Hippocampal formation (tissue), 2 donors: ENCODE results near the gene SLC47A1.
"Not testable (repeated sequence)": the region's sequence is repeated elsewhere in the genome, so short reads cannot be mapped to it uniquely, and the experiment has no call there.

Experiments
- DNase-seq, 2 donors: peaks; one replicate each; lab custom pipeline; 2025; lab: John Stamatoyannopoulos, UW

The SLC47A1 gene, protein sequence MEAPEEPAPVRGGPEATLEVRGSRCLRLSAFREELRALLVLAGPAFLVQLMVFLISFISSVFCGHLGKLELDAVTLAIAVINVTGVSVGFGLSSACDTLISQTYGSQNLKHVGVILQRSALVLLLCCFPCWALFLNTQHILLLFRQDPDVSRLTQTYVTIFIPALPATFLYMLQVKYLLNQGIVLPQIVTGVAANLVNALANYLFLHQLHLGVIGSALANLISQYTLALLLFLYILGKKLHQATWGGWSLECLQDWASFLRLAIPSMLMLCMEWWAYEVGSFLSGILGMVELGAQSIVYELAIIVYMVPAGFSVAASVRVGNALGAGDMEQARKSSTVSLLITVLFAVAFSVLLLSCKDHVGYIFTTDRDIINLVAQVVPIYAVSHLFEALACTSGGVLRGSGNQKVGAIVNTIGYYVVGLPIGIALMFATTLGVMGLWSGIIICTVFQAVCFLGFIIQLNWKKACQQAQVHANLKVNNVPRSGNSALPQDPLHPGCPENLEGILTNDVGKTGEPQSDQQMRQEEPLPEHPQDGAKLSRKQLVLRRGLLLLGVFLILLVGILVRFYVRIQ

DNA sequence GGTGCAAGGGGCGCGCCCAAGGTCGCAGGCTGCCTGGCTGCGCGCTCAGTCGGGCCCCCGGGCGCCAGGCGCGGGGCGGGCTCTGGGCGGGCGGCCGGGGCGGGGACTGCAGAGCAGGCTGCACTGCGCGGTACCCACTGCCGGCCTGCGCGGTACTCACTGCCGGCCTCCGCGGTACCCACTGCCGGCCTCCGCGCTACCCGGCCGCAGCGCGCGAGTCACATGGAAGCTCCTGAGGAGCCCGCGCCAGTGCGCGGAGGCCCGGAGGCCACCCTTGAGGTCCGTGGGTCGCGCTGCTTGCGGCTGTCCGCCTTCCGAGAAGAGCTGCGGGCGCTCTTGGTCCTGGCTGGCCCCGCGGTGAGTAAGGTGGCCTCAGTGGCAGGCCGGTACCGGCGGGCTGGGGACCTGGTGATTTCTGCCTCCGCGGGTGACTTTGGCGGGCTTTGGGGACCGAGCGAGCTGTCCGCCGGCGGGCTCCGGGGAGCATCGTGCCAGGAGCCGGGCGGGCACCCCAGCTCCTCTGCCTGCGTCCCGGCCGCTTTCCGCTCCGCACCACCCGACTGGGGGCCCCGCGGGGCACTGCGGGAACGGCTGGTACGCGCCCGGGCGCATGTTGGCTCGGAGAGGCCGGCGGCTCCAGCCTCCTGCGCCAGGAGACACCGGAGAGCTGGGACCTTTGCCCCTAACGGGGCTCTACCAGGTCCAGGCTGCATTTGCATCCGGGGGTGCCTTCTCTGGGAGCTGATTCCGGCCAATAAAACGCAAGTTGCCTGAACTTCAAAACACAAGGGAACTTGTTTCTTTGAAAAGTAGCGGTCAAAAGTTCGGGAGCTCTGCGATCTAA lies at the start of gene SLC47A1:
Gene SLC47A1 (plus strand): TSS at position 137 of the 844 bp plus-strand sequence. CDS start 86 bp downstream, at position 223.
- no peak for DNase-seq

DNA sequence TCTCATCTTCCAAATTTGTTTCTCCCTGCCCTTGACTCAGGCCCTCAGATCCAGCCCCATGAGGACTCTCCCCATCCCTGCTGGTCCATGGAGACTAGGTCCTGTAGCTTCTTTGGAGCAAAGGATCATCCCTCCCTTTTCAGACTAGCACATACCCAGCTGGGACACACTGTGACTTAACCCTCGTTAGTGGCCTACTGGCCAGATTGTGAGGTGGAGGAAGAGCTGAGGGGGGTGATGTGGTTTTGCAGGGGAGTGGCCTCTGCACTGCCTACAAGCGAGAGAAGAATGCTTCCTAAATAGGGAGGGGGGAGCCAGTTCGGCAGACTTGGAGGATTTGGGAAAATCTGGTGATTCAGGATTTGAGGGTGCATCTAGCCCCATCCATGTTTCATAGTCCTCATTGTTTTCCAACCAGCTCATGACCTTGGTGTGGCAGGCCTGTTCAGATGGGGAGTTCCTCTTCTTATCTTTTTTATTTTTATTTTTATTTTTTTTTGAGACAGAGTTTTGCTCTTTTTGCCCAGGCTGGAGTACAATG lies 47.8 kb upstream of the SLC47A1 start:
- no peak for DNase-seq

DNA sequence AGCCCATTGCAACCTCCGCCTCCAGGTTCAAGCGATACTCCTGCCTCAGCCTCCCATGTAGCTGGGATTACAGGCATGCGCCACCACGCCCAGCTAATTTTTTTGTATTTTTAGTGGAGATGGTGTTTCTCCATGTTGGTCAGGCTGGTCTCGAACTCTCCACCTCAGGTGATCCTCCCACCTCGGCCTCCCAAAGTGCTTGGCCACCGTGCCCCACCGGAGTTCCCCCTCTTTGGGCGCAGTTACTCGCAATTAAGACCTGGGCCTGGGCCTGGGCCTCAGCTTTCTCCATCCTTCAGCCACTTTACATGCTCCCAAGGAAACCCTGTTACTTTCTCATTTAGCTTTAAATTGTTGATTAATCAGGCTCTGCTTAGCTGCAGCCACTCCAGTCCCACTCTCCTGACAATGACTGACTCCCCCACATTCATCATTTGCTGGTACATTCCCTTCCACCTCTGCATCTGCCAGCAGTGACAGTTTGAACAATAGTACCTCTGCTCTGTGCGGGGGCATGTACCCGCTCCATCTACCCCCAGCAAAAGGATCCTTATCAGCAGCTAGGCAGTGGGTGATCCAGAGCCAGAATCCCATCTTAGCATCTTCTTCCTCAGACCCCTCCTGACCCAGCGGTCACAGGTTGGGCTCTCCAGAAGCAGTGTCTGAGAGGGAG lies 47.2 kb upstream of the SLC47A1 start:
- DNase-seq = no peak

DNA sequence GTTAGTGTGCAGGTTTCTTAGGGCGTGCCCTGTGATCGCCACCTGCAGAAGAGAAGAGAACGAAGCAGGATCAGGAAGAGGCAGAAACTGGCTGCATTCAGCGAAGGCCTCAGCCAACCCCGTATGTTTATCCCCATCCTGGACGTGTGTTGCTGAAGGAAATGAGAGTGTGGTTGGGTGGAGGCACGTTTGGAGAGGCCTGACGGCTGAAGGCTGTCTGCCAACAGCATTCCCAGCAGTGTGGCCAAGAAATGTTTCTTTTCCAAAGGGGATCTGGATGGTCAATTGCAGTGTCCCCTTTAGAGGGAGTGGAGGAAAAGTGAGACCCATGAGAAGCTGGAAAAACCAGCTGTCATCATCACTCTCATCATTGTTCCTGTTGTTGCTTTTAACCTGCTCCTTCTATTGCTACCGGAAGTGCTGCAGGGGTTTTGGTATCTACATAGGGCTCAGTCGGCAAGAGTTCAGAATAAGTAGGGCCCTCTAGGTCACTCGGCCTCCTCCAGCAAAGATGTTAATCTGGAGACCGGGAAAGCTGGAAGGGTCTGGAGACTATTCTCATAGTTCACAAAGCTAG lies 46.5 kb upstream of the SLC47A1 start:
- no peak for DNase-seq

DNA sequence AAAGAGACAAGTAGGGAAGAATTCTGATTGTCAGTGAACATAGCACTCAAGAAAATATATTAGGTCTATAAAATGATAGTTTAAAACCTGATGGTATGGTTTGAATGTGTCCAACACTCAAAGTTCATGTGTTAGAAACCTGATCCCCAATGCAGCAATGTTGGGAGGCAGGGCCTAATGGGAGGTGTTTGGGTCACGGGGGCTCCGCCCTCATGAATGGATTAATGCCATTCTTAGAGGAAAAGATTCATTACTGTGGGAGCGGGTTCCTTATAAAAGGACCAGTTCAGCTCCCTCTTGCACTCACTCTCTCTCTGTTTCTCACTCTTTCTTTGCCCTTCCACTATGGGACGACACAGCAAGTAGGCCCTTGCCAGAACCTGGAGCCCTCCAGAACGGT lies 41.5 kb upstream of the SLC47A1 start:
- no peak for DNase-seq

DNA sequence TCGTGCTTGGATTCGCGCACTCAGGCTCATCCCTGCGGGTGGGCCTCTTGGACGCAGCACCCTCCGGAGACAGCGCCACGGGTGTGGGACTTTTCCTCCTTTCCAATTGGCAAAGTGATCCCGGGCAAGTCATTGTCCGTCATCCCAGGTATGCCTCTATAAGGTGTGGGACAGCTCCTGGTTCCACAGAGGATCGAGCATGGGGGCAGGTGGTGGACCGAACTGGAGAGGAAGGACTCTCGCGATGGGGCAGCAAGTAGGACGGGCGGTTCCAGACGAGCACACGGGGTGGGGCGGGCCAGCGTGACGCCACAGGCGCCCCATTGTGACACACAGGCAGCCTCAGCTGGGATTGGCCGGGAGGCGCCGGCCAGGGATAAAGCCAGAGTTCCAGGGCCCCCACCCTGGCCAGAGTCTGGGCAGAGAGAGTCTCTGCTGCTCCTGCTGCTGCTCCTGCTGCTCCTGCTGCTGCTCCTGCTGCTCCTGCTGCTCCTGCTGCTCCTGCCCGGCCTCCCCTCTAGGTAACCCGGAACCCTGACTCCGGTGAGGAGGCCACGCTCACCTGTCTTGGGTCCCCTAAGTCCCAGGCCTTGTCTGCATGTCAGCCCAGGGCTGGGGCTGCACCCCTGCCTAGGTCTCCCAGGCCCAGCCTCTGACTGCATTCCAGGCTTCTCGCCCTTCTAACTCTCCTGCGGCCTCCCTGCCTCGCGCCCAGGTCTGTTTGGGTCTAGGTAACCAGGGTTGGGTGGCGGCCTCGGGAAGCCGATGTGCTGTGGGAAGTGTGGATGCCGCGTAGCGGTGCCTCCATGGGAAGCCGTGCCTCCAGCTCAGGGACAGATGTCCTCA lies 38.5 kb upstream of the SLC47A1 start:
- no peak for DNase-seq

DNA sequence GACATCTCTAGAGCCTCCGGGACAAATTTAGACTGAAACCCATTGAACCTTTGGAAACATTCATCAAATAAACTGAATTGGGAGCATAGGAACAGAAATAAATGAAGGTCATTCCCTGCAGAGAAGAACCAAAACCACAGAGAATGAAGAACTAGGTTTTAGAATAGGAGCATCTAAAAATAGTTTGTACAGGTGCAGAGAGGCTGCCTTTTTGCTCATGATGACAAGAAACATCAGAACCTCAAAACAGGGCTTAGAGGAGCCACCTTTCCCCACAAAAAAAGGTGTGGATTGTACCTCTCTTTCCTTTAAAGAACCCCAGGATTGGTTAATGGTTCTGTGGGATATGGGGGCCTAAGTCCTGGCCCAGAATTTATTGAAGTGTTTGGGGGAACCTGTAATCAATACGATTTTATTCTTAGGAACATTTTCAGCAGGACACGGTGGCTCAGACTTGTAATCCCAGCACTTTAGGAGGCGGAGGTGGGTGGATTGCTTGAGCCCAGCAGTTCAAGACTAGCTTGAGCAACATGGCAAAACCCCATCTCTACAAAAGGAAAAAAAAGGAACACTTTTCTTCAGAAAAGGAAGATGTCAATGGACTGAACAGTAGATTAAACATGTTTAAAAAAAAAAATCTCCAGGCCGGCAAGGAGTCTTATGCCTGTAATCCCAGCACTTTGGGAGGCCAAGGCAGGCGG lies 37.7 kb upstream of the SLC47A1 start:
- DNase-seq = no peak

DNA sequence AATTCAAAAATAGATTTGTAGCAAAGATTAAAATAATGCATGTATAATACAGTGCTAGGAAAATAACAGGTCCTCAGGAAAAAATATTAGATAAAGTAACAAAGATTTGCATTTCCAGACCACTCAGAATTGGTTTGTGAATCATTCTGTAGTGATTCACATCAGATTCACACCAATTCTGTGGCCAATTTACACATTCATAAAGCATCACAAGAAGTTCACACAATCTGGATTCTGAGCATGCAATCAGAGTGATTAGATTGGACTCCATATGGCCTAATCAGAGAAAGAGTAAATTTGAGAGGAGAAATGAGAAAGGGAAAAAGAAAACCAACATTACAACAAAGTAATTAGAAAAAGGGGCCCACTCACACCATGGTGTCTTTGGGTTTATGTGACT lies 36.0 kb upstream of the SLC47A1 start:
- no peak for DNase-seq

DNA sequence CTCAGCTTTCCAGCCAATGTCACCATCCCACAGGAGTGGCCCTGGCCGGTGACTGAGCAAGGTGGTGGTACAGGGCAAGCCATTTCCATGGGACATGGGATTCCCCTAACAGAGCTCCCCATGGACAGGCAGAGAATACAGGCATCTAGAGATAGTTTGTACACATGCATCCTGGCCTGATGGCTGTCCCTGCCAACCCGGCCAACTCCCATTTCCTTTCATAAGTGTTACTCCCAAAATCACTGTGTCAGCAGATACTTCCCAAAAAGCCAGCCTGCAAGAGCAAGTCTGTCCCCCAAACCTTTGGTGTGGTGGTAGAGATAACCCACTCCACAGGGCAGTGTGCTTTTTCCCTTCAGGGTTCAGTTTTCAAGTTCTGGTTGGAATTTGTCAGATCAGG lies 32.4 kb upstream of the SLC47A1 start:
- DNase-seq = no peak

DNA sequence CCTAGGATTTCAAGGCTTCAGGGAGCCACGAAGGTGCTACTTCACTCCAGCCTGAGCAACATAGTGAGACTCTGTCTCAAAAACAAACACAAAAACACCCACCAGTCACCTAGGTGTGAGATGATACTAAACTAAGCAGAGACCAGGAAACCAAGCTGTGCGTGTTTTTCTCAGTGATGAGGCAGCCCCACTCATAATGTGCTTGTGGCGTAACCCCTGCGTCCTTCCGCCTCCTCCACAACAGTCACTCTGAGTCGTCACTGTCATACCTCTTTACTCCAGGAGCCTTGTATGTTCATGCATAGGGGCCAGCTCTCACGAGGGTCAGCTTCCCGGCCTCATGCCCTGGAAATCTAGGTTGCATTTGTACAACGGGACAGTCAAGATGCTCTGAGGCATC lies 31.1 kb upstream of the SLC47A1 start:
- DNase-seq = no peak

DNA sequence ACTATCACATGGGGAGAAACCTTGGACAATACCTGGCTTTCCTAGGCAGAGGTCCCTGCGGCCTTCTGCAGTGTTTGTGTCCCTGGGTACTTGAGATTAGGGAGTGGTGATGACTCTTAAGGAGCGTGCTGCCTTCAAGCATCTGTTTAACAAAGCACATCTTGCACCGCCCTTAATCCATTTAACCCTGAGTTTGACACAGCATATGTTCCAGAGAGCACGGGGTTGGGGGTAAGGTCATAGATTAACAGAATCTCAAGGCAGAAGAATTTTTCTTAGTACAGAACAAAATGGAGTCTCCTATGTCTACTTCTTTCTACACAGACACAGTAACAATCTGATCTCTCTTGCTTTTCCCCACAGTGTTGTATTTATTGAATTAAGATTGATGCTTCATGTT lies 28.1 kb upstream of the SLC47A1 start:
- not testable (repeated sequence) for DNase-seq

DNA sequence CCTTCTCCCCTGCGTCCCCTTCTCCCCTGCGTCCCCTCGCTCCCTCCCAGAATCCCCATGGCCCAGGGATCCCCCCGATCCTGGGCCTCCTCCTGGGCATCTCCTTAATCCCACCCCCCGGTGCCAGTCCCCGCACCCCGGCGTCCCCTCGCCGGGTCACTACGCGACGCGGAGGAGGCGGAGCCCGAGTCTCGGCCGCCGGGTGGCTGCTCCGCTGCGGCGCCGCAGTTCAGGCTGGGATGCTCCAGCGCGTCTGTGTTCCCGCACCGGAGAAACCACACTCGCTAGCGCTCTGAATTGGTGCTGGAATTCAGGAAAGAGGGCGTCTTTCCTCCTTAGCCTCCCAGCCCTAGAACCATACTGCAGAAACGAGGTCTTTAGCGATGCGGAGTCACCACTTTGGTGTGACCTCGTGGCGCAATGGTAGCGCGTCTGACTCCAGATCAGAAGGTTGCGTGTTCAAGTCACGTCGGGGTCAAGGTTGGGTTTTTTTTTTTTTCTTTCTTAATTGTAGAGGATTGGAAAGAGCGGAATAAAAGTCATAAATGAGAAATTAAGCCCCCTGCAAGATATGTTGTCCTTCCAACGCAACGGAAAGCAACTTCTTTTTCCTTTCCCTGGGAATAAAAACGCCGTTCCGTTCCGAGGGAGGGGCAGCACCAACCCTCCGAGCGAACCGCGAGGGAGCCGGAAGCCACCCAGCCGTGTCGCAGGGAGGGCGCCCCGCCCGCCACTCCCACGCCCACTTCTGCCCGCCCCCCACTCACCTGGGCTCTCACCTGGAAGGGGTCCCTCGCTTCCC lies 25.7 kb upstream of the SLC47A1 start:
- peak; percentile 84 to 88 for DNase-seq

DNA sequence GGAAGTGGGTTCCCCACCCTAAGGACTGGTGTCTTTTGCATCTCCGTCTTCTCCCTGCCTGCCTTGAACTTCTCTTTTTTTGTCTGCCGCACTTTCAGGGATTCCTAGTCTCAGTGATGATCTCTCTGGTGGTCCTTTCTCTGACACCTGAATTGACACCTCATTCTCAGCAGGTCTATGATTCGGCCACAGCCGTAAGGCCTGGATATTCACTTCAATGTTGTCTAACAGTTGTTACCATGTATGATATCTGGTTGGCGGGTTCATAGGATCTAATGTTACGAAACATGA lies 25.1 kb upstream of the SLC47A1 start:
- no peak for DNase-seq

DNA sequence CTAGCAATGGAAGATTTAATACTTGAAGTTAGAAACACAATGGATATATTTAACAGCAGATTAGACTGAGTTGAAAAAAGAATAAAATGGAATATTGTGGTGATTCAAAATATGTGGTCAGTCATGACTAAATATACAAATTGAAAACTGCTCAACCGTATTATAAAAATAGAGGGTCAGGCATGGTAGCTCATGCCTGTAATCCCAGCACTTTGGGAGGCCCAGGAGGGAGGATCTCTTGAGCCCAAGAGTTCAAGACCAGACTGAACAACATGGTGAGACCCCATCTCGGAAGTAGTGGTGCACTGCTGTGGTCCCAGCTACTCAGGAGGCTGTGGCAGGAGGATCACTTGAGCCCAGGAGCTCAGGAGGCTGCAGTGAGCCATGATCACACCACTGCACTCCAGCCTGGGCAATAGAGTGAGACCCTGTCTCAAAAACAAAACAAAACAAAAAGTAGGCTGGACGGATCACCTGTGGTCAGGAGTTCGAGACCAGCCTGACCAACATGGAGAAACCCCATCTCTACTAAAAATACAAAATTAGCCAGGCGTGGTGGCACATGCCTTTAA lies 24.3 kb upstream of the SLC47A1 start:
- not testable (repeated sequence) for DNase-seq

DNA sequence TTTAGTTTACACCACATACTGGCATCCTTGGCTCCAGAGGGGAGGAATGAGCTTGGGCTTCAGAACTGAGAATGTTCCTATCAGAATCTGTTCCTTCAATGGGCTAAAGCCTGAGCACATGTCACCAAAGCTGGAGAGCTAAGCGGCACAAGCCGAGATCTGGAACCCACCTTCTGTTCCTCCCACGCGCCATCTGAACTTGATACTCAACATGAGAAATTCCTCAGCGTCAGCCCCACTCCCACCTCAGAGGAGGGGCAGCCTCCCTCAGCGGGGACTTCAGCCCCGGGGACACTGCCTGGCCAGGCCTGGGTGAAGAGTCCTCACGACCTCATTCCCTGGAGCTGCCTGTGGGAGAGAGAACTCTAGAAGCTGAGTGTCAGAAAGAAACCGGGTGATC lies 22.8 kb upstream of the SLC47A1 start:
- peak in 1 of 2 donors; percentile 15 for DNase-seq

DNA sequence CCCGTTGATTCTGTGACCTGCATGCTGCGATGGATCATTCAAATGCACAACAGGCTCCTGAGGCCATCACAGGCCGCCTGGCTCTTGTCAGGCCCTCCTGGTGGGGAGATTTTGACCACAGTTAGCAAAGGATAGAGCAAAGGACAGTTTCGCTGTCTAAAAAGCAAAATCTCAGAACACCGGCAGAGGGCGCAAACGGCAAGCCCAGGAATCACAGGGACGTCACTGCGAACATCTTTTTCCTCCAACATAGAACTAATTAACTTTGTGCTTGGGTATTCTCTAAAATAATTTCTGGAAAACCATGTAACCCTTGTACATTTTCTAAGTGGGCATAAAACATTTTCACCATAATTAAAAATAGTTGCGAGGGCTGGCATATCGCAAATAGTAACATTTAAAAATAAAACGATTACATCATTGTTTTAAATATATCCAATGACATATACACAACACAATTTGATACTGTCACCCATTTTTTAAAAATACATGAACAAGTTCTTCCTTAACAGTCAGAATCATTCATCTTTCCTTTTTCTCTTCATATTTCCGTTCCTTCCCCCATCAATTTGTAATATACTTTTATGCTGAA lies 19.7 kb upstream of the SLC47A1 start:
- DNase-seq = peak; percentile 38 to 73

DNA sequence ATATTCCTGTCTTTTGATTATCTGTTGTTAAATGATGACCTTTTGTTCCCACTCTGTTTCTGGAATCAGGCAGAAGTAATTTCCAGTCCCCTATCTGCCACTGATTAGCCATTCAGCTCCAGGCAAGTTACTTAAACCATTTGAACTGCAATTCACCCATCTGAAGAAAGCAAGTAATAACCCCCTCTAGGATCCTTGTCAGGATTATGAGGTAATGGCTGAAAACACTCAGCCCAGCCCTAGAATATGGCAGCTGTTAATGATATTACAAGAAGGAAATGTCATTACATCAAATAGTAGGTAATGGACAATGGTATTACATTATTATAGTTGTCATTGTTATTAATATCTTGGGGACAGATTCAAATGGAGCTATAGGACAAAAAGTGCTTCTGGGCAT lies 16.0 kb upstream of the SLC47A1 start:
- DNase-seq = no peak
